LHCN-M2 (cell line): ENCODE results near the gene ACTMAP. TPM values are rescaled to one million over a fixed set of nuclear protein-coding genes. Genes with fewer than 3 reads are reported as not detected.
A peak's percentile ranks its signal among the peaks of the same experiment; 100 is the strongest.
"Not testable (repeated sequence)": the region's sequence is repeated elsewhere in the genome, so short reads cannot be mapped to it uniquely, and the experiment has no call there.

Experiments used
- DNase-seq: peaks from one replicate; pipeline ENCODE4 v3.0.0-alpha.2; 2012; ENCODE audit warnings: low read depth
- polyA plus RNA-seq: library from polyadenylated mRNA; unstranded; fragments of >200 nt; gene quantifications from one replicate; pipeline ENCODE4 v1.2.1, GENCODE V29; 2012; ENCODE audit warnings: missing spikeins
- total RNA-seq: library from RNA; depleted of rRNA; stranded (reverse); fragments of >200 nt; gene quantifications from 2 replicates; pipeline ENCODE4 v1.2.3, GENCODE V29; 2014; rRNA removed

The ACTMAP gene
- total RNA-seq = 1.6 and 2.0 TPM in 2 replicates
- polyA plus RNA-seq = 5.5 TPM

- DNase-seq = peak; percentile 100
Measured at GRCh38 chr19:40750058-40750873, at the start of gene ACTMAP. Gene ACTMAP, minus strand, starts transcription at chr19:40750477. Its CDS starts 674 bp downstream, at chr19:40749803.

GRCh38 chr19:40799558-40800338 lies 49.5 kb upstream of the ACTMAP start:
- no peak for DNase-seq

- peak; percentile 99 for DNase-seq
Measured at GRCh38 chr19:40798683-40799557, 48.6 kb upstream of the ACTMAP start, which contains the start of gene EGLN2. Gene EGLN2, plus strand, starts transcription at chr19:40799191. Its CDS starts 1,382 bp downstream, at chr19:40800573.

GRCh38 chr19:40797963-40798682 lies 47.8 kb upstream of the ACTMAP start:
- DNase-seq = peak; percentile 66

- no peak for DNase-seq
Measured at GRCh38 chr19:40797166-40797962, 47.1 kb upstream of the ACTMAP start.

- no peak for DNase-seq
Measured at GRCh38 chr19:40791996-40792395, 41.7 kb upstream of the ACTMAP start.

- no peak for DNase-seq
Measured at GRCh38 chr19:40791349-40791748, 41.1 kb upstream of the ACTMAP start.

GRCh38 chr19:40786060-40787037 lies 36.1 kb upstream of the ACTMAP start:
- no peak for DNase-seq

GRCh38 chr19:40785526-40785925 lies 35.2 kb upstream of the ACTMAP start:
- no peak for DNase-seq

GRCh38 chr19:40784146-40784545 lies 33.9 kb upstream of the ACTMAP start:
- not testable (repeated sequence) for DNase-seq

- DNase-seq = no peak
Measured at GRCh38 chr19:40783711-40784110, 33.4 kb upstream of the ACTMAP start.

- no peak for DNase-seq
Measured at GRCh38 chr19:40781140-40781539, 30.9 kb upstream of the ACTMAP start.

- DNase-seq = no peak
Measured at GRCh38 chr19:40780582-40780981, 30.3 kb upstream of the ACTMAP start.

- DNase-seq = peak; percentile 15
Measured at GRCh38 chr19:40778706-40779284, 28.5 kb upstream of the ACTMAP start.

- peak; percentile 99 for DNase-seq
Measured at GRCh38 chr19:40777937-40778705, 27.8 kb upstream of the ACTMAP start, which contains the start of gene RAB4B. Gene RAB4B, plus strand, starts transcription at chr19:40778247. Its CDS starts 129 bp downstream, at chr19:40778376.

- DNase-seq = no peak
Measured at GRCh38 chr19:40777645-40777936, 27.3 kb upstream of the ACTMAP start.

GRCh38 chr19:40776932-40777644 lies 26.8 kb upstream of the ACTMAP start:
- DNase-seq = peak; percentile 91
